T47D (cell line): ENCODE results near the gene UBE2E2.

Source experiments
- DNase-seq, 2 experiments: peaks; one replicate each; pipeline versions ENCODE4 v3.0.0 to v3.0.0-alpha.2; 2011 to 2012; ENCODE audit warnings: low read depth in 1 of 2, low spot score in 1 of 2
- JUND ChIP-seq: IDR thresholded peaks from 2 replicates; pipeline ENCODE4 v1.6.1; 2012; ENCODE audit warnings: low read depth
- in situ Hi-C: cut with HindIII; loops from 2 replicates; pipeline ENCODE4 v1.10.0; 2016; ENCODE audit warnings: low sequenced_read_pairs, low pct_unique_long_range_greater_than_20kb

Gene UBE2E2

GRCh38 chr3:23489300-23490158 is 286.4 kb downstream of the UBE2E2 start:
- DNase-seq = no peak
- no peak for TF ChIP-seq JUND
- in situ Hi-C loops = no loop called here

- no peak for TF ChIP-seq JUND
- no peak for DNase-seq
- in situ Hi-C loops = no loop called here
Observed at GRCh38 chr3:23490459-23490858, 287.3 kb downstream of the UBE2E2 start.

- no peak for TF ChIP-seq JUND
- in situ Hi-C loops = no loop called here
- DNase-seq = no peak
Observed at GRCh38 chr3:23492057-23492456, 288.9 kb downstream of the UBE2E2 start.

- in situ Hi-C loops = no loop called here
- no peak for DNase-seq
- no peak for TF ChIP-seq JUND
Observed at GRCh38 chr3:23493889-23494288, 290.8 kb downstream of the UBE2E2 start.

GRCh38 chr3:23494967-23495366 is 291.8 kb downstream of the UBE2E2 start:
- DNase-seq = no peak
- TF ChIP-seq JUND = no peak
- in situ Hi-C loops = no loop called here

GRCh38 chr3:23495507-23495906 is 292.4 kb downstream of the UBE2E2 start:
- no peak for DNase-seq
- in situ Hi-C loops = no loop called here
- TF ChIP-seq JUND = no peak

GRCh38 chr3:23496165-23496564 is 293.0 kb downstream of the UBE2E2 start:
- in situ Hi-C loops = no loop called here
- no peak for TF ChIP-seq JUND
- DNase-seq = no peak

GRCh38 chr3:23497156-23497555 is 294.0 kb downstream of the UBE2E2 start:
- in situ Hi-C loops = no loop called here
- no peak for DNase-seq
- TF ChIP-seq JUND = no peak

GRCh38 chr3:23501201-23501802 is 298.2 kb downstream of the UBE2E2 start:
- no peak for TF ChIP-seq JUND
- DNase-seq = no peak
- in situ Hi-C loops = no loop called here

GRCh38 chr3:23508464-23508863 is 305.3 kb downstream of the UBE2E2 start:
- in situ Hi-C loops = no loop called here
- DNase-seq = no peak
- TF ChIP-seq JUND = no peak

GRCh38 chr3:23518441-23518840 is 315.3 kb downstream of the UBE2E2 start:
- TF ChIP-seq JUND = no peak
- DNase-seq = no peak
- in situ Hi-C loops = no loop called here

GRCh38 chr3:23519314-23520208 is 316.4 kb downstream of the UBE2E2 start:
- no peak for DNase-seq
- TF ChIP-seq JUND = no peak
- in situ Hi-C loops = no loop called here

- DNase-seq = no peak
- in situ Hi-C loops = no loop called here
- TF ChIP-seq JUND = no peak
Observed at GRCh38 chr3:23527326-23527725, 324.2 kb downstream of the UBE2E2 start.
